HCT116 (cell line): ENCODE results near the gene C15orf62. TPM values are rescaled to one million over a fixed set of nuclear protein-coding genes. Genes with fewer than 3 reads are reported as not detected.

Source experiments
- ATAC-seq: fragments of 200-7000 bp; cut with Tn5 transposase; 2 replicates; pipeline ENCODE4 v1.9.1; 2020; ENCODE audit warnings: mild to moderate bottlenecking, moderate library complexity
- BruUV-seq: library from RNA; stranded (reverse); fragments of 400-500 nt; replicated peaks from 2 replicates; lab custom pipeline; 2021; lab: Mats Ljungman, UMichigan
- CTCF ChIA-PET: fragments of 300-600 bp; sonication (Branson Sonifier 250); formaldehyde crosslinking; loops from one replicate; lab custom pipeline; 2021; ENCODE audit warnings: antibody characterized with exemption; lab: Charles Lee
- POLR2A ChIA-PET: fragments of 300-600, 350-600 bp; sonication (Branson Sonifier 250); formaldehyde crosslinking; loops from one replicate; lab custom pipeline; 2021; ENCODE audit warnings: antibody characterized with exemption; lab: Charles Lee
- RAD21 ChIA-PET, 2 experiments: fragments of 300-600 bp; sonication (Branson Sonifier 250); formaldehyde crosslinking; loops; one replicate each; lab custom pipeline; 2023; ENCODE audit warnings: low total read pairs in 2 of 2; ENCODE audit not compliant: uncharacterized antibody in 2 of 2, unreplicated experiment in 2 of 2, low non-redundant PET in 1 of 2; lab: Charles Lee
- DNase-seq: peaks from one replicate; pipeline ENCODE4 v3.0.0-alpha.2; 2010; ENCODE audit warnings: low read depth, low spot score
- H2AFZ ChIP-seq: fragments of 200-600 bp; shearing (Covaris generic), sonication (generic); 2 replicates; pipeline ENCODE4 v1.6.1; 2017; ENCODE audit warnings: low read depth, mixed run types, mixed read lengths, antibody characterized with exemption, low read length; ENCODE audit not compliant: poor library complexity, severe bottlenecking
- H3K27ac ChIP-seq: 2 replicates; pipeline ENCODE4 v1.5.1; 2012; ENCODE audit warnings: low read depth, low read length
- H3K27me3 ChIP-seq: fragments of 200-600 bp; sonication (generic); 2 replicates; pipeline ENCODE4 v1.6.1; 2016; ENCODE audit warnings: mixed run types, low read length, mixed read lengths; ENCODE audit not compliant: insufficient read depth
- H3K36me3 ChIP-seq, 2 experiments: fragments of 200-500 bp in 1 of 2; fragments of 200-600 bp in 1 of 2; sonication (Bioruptor generic) in 1 of 2; sonication (generic) in 1 of 2; 2 replicates each; pipeline versions ENCODE4 v1.5.1 to v1.6.1; 2014 to 2016; ENCODE audit warnings: low read length in 2 of 2, inconsistent platforms in 1 of 2, mixed read lengths in 1 of 2, mixed run types in 1 of 2; ENCODE audit not compliant: insufficient read depth in 2 of 2, control insufficient read depth in 1 of 2
- H3K4me1 ChIP-seq, 2 experiments: fragments of 200-600 bp in 1 of 2; sonication (generic) in 1 of 2; 2 replicates each; pipeline versions ENCODE4 v1.5.1 to v1.6.1; 2012 to 2017; ENCODE audit warnings: low read length in 2 of 2, inconsistent platforms in 1 of 2, mild to moderate bottlenecking in 1 of 2, mixed read lengths in 1 of 2, mixed run types in 1 of 2, moderate library complexity in 1 of 2; ENCODE audit not compliant: insufficient read depth in 2 of 2, control insufficient read depth in 1 of 2
- H3K4me2 ChIP-seq: fragments of 200-600 bp; sonication (generic); 2 replicates; pipeline ENCODE4 v1.6.1; 2017; ENCODE audit warnings: mixed run types, low read length, mixed read lengths
- H3K4me3 ChIP-seq, 2 experiments: fragments of 200-600 bp in 1 of 2; sonication (generic) in 1 of 2; replicated peaks in 1 of 2; 2 replicates each; pipeline ENCODE4 v1.5.1; 2011 to 2016; ENCODE audit warnings: low read length in 2 of 2, control low read depth in 1 of 2, low read depth in 1 of 2, mild to moderate bottlenecking in 1 of 2, mixed read lengths in 1 of 2, mixed run types in 1 of 2
- H3K79me2 ChIP-seq: fragments of 200-600 bp; sonication (generic); 2 replicates; pipeline ENCODE4 v1.6.1; 2017; ENCODE audit warnings: mild to moderate bottlenecking, mixed run types, low read length, moderate library complexity, mixed read lengths; ENCODE audit not compliant: insufficient read depth
- H3K9ac ChIP-seq: fragments of 200-600 bp; sonication (generic); 2 replicates; pipeline ENCODE4 v1.6.1; 2016; ENCODE audit warnings: low read length, mixed read lengths
- H3K9me2 ChIP-seq: fragments of 200-600 bp; sonication (generic), shearing (Covaris generic); 2 replicates; pipeline ENCODE4 v1.6.1; 2017; ENCODE audit warnings: mixed run types, mild to moderate bottlenecking, moderate library complexity; ENCODE audit not compliant: insufficient read depth
- H3K9me3 ChIP-seq, 2 experiments: fragments of 200-500 bp in 1 of 2; fragments of 200-600 bp in 1 of 2; sonication (Bioruptor generic) in 1 of 2; sonication (generic) in 1 of 2; 2 replicates each; pipeline ENCODE4 v1.6.1; 2014 to 2017; ENCODE audit warnings: low read length in 2 of 2, mixed read lengths in 2 of 2, inconsistent platforms in 1 of 2, low read depth in 1 of 2, mild to moderate bottlenecking in 1 of 2, mixed run types in 1 of 2, moderate library complexity in 1 of 2; ENCODE audit not compliant: control insufficient read depth in 1 of 2, insufficient read depth in 1 of 2
- H4K20me1 ChIP-seq: fragments of 200-600 bp; sonication (generic), shearing (Covaris generic); 2 replicates; pipeline ENCODE4 v1.6.1; 2017; ENCODE audit warnings: mixed run types, mild to moderate bottlenecking, moderate library complexity; ENCODE audit not compliant: insufficient read depth
- CBX3 ChIP-seq: IDR thresholded peaks from 2 replicates; pipeline ENCODE4 v1.6.1; 2012; ENCODE audit warnings: low read depth
- EGR1 ChIP-seq: IDR thresholded peaks from 2 replicates; pipeline ENCODE4 v1.6.1; 2012; ENCODE audit warnings: low read depth
- ELF1 ChIP-seq: IDR thresholded peaks from 2 replicates; pipeline ENCODE4 v1.6.1; 2012; ENCODE audit warnings: low read depth, borderline replicate concordance
- SIN3A ChIP-seq: IDR thresholded peaks from 2 replicates; pipeline ENCODE4 v1.6.1; 2012; ENCODE audit warnings: low read depth
- SP1 ChIP-seq: IDR thresholded peaks from 2 replicates; pipeline ENCODE4 v1.6.1; 2012; ENCODE audit warnings: low read depth
- TCF7L2 ChIP-seq: IDR thresholded peaks from 2 replicates; pipeline ENCODE4 v1.7.0; 2011; ENCODE audit warnings: borderline replicate concordance, inconsistent platforms; ENCODE audit not compliant: insufficient read depth, insufficient read length; ENCODE audit errors: extremely low read depth
- intact Hi-C: fragments of 100-400 bp; cut with micrococcal nuclease; formaldehyde crosslinking; loops from 2 replicates; pipeline ENCODE4 v1.10.0; 2022
- total RNA-seq: library from RNA; stranded (reverse); gene quantifications from one replicate; pipeline ENCODE4 v1.2.1, GENCODE V29; 2021; ENCODE audit not compliant: unreplicated experiment
- TF ChIP-seq, protein P1 (sequence below): IDR thresholded peaks from 2 replicates; pipeline ENCODE4 v1.6.1; 2012
- TF ChIP-seq, protein P2 (sequence below): IDR thresholded peaks from 2 replicates; pipeline ENCODE4 v1.6.1; 2012; ENCODE audit warnings: low read depth

The C15orf62 gene
- total RNA-seq, 1 experiment from 2014 or later: 0.10 TPM

DNA sequence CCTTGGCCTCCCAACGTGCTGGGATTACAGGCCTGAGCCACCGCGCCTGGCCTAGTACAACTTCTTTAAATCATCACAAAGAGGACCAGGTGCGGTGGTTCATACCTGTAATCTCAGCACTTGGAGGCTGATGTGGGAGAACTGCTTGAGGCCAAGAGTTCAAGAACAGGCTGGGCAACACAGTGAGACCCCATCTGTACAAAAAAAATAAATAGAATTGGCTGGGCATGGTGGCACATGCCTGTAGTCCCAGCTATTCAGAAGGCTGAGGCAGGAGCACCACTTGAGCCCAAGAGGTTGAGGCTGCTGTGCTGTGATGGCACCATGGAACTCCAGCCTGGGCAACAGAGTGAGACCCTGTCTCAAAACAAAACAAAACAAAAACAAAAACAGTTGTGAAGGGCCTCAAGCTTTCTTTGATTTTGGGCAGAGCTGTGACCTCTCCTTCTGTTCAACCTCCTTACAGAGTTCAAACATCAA, 20.6 kb upstream of the C15orf62 start:
- Histone ChIP-seq H3K4me1 (peaks cover 2 to 5% of the 10 kb centered on the region in 2 experiments; a peak in 2 of 4 replicates), H3K9me3 (no peaks in the 10 kb centered on the region), H3K27me3 (no peaks in the 10 kb centered on the region), H3K27ac (no peak overlapping the region), H4K20me1 (no peaks in the 10 kb centered on the region), H3K9me2 (no peaks in the 10 kb centered on the region), H3K4me2 (no peak overlapping the region), H3K36me3 (peaks cover 12% of the 10 kb centered on the region in 2 experiments; a peak in 3 of 4 replicates), H3K4me3 (no peak overlapping the region), H3K79me2 (peaks cover 27% of the 10 kb centered on the region), H3K9ac (no peak overlapping the region), H2AFZ (no peak overlapping the region)
- TF ChIP-seq CBX3 (no peak), SP1 (no peak), TCF7L2 (no peak), ELF1 (no peak), SIN3A (no peak), EGR1 (no peak)
- TF ChIP-seq, protein P1, sequence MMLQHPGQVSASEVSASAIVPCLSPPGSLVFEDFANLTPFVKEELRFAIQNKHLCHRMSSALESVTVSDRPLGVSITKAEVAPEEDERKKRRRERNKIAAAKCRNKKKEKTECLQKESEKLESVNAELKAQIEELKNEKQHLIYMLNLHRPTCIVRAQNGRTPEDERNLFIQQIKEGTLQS: no peak
- TF ChIP-seq, protein P2, sequence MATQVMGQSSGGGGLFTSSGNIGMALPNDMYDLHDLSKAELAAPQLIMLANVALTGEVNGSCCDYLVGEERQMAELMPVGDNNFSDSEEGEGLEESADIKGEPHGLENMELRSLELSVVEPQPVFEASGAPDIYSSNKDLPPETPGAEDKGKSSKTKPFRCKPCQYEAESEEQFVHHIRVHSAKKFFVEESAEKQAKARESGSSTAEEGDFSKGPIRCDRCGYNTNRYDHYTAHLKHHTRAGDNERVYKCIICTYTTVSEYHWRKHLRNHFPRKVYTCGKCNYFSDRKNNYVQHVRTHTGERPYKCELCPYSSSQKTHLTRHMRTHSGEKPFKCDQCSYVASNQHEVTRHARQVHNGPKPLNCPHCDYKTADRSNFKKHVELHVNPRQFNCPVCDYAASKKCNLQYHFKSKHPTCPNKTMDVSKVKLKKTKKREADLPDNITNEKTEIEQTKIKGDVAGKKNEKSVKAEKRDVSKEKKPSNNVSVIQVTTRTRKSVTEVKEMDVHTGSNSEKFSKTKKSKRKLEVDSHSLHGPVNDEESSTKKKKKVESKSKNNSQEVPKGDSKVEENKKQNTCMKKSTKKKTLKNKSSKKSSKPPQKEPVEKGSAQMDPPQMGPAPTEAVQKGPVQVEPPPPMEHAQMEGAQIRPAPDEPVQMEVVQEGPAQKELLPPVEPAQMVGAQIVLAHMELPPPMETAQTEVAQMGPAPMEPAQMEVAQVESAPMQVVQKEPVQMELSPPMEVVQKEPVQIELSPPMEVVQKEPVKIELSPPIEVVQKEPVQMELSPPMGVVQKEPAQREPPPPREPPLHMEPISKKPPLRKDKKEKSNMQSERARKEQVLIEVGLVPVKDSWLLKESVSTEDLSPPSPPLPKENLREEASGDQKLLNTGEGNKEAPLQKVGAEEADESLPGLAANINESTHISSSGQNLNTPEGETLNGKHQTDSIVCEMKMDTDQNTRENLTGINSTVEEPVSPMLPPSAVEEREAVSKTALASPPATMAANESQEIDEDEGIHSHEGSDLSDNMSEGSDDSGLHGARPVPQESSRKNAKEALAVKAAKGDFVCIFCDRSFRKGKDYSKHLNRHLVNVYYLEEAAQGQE: no peak
- ATAC-seq (no peak), DNase-seq (no peak)
- ChIA-PET RAD21 (no interaction called here), POLR2A (no interaction called here), CTCF (no interaction called here)
- BruUV-seq: no TSS peak
- intact Hi-C loops: no loop called here
